Thyroid gland (tissue), 4 donors: ENCODE data around the gene ENTPD6.

ENCODE experiments used
- POLR2A ChIP-seq, 2 donors: fragments of 450-650 bp; IDR thresholded peaks; one replicate each; pipeline ENCODE4 v1.6.1; 2017; ENCODE audit warnings: antibody characterized with exemption in 2 of 2, mild to moderate bottlenecking in 2 of 2, moderate library complexity in 1 of 2
- TF ChIP-seq, protein P1 (sequence below), 6 experiments: fragments of 200-600 bp in 3 of 6; fragments of 450-650 bp in 3 of 6; sonication (generic) in 3 of 6; IDR thresholded peaks; one replicate each; pipeline ENCODE4 v1.5.1; 2016 to 2019; ENCODE audit warnings: antibody characterized with exemption in 6 of 6, mild to moderate bottlenecking in 2 of 6, inconsistent platforms in 1 of 6, moderate library complexity in 1 of 6

DNA sequence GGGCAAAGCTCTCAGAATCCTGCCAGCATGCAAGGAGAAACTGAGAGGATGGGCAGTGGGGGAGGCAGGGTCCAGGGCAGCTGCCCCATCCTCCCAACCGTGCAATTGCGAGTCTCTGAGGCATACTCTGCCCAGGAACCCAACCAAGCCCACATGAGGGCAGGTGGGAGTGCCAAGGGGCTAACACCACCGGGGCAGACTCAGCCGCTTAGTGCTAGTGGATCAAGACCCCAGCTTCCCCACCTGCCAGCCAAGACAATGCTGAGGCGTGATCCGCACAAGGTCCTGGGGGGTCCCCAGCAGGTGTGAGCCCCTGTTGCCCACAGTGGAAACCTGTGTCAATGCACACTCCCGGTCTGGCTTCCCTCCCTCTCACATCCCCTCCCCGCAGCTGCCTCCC lies 48.5 kb upstream of the ENTPD6 start:
- TF ChIP-seq, protein P1, sequence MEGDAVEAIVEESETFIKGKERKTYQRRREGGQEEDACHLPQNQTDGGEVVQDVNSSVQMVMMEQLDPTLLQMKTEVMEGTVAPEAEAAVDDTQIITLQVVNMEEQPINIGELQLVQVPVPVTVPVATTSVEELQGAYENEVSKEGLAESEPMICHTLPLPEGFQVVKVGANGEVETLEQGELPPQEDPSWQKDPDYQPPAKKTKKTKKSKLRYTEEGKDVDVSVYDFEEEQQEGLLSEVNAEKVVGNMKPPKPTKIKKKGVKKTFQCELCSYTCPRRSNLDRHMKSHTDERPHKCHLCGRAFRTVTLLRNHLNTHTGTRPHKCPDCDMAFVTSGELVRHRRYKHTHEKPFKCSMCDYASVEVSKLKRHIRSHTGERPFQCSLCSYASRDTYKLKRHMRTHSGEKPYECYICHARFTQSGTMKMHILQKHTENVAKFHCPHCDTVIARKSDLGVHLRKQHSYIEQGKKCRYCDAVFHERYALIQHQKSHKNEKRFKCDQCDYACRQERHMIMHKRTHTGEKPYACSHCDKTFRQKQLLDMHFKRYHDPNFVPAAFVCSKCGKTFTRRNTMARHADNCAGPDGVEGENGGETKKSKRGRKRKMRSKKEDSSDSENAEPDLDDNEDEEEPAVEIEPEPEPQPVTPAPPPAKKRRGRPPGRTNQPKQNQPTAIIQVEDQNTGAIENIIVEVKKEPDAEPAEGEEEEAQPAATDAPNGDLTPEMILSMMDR (IDR thresholded peaks at IDR 0.05), result no peak
- no peak for TF ChIP-seq POLR2A (IDR thresholded peaks at IDR 0.05)
